ENCODE measurements around the gene CUZD1. TPM values are rescaled to one million over a fixed set of nuclear protein-coding genes. Genes with fewer than 3 reads are reported as not detected.
A peak's percentile ranks its signal among the peaks of the same experiment; 100 is the strongest.

The CUZD1 gene
- total and polyA plus RNA-seq, 9 of the 15 experiments (the other 6 are each of a cell fraction or from before 2014, with no cell fraction given), result 0.51 to 1.7 (median 1.1) TPM

DNA sequence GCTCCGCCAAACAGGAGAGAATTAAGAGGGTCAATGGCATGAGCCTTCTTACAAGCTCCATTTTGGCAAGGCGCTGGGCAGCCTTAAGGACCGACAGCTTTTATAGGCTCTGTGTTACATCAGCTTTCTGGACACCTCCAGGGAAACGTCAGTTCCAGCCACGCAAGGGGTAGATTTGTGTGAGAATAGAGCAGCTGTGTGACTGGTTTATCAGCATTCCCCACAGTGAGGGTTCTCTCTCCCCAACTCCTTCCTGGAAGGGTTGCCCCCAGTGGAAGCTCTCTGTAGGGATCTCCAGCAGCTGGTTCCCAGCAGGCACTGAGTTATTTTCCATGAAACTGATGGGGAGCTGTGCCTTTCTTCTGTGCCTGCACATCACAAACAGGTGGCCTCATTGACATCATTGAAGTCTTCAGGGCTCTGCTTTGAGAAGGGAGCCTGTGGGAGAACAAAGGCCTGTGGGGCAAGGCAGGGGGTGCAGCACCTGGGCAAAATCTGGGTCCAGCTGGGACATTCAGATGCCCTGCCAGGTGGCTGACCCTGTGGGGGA lies at the start of gene CUZD1 (continued):
- TF ChIP-seq, protein P1, sequence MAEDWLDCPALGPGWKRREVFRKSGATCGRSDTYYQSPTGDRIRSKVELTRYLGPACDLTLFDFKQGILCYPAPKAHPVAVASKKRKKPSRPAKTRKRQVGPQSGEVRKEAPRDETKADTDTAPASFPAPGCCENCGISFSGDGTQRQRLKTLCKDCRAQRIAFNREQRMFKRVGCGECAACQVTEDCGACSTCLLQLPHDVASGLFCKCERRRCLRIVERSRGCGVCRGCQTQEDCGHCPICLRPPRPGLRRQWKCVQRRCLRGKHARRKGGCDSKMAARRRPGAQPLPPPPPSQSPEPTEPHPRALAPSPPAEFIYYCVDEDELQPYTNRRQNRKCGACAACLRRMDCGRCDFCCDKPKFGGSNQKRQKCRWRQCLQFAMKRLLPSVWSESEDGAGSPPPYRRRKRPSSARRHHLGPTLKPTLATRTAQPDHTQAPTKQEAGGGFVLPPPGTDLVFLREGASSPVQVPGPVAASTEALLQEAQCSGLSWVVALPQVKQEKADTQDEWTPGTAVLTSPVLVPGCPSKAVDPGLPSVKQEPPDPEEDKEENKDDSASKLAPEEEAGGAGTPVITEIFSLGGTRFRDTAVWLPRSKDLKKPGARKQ (CRISPR knock-in tag; IDR thresholded peaks at IDR 0.05), result no peak
- TF ChIP-seq LCOR (CRISPR knock-in tag; IDR thresholded peaks at IDR 0.05), result no peak

DNA sequence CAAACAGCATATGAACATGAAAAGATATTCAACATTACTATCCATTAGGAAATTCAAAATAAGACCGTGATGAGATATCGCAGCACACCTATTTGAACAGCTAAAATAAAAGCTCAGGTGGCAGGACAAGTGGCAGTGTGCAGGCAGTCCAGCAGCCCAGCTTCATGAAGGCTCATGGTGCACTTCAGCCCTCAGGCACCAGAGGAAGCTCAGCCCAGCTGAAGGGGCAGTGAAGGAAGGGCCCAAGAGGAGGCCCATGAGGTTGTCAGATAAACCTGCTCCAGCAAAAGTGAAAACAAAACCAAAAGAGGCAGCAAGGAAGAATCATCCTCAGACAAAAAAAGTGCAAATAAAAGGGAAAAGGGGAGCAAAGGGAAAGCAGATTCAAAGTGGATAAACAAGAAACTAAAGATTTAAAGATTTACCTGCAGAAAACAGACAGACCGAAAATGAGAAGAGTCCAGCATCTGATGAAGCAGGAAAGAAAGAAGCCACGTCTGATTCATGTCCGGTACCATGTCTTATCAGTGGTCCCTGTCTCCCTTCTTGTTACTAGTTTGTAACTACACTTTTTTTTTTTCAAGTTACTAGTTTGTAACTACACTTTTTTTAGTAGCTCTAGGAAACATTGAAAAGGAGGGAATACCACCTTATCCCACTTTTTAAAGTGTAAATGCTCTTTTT lies 48.7 kb upstream of the CUZD1 start:
- no TSS peak for BruUV-seq (replicated peaks)
- Histone ChIP-seq H3K4me1 (replicated peaks in 1 of 2; ENCODE audit: control insufficient read depth in 2 of 2, insufficient read depth in 2 of 2, low read length in 2 of 2) (no peaks in the 10 kb centered on the region; a peak in 1 of 5 replicates), H3K36me3 (ENCODE audit: control insufficient read depth, insufficient read depth, low read length) (no peaks in the 10 kb centered on the region), H3K27me3 (ENCODE audit: control insufficient read depth in 2 of 2, insufficient read depth in 2 of 2, low read length in 2 of 2) (no peaks in the 10 kb centered on the region), H3K9me1 (ENCODE audit: control insufficient read depth, insufficient read depth, low read length) (no peaks in the 10 kb centered on the region), H3K9ac (ENCODE audit: insufficient read depth in 1 of 2, low read depth in 2 of 2, low read length in 2 of 2) (no peak overlapping the region), H3K4me3 (no peak overlapping the region), H3K4me2 (ENCODE audit: insufficient read depth, low read length) (peak overlapping the region; percentile 6; the same call in 1 of the 2 replicates), H3K79me2 (ENCODE audit: control insufficient read depth, insufficient read depth, low read length) (no peaks in the 10 kb centered on the region), H4K20me1 (replicated peaks; ENCODE audit: control insufficient read depth, insufficient read depth, low read length) (no peaks in the 10 kb centered on the region), H2AFZ (ENCODE audit: low read depth, low read length) (peak overlapping the region; percentile 33; the same call in 1 of the 2 replicates), H3K27ac (ENCODE audit: extremely low read depth, low read depth, low read length) (no peak overlapping the region), H3K9me3 (replicated peaks; ENCODE audit: control insufficient read depth, insufficient read depth, low read depth, low read length) (no peaks in the 10 kb centered on the region)
- ChIA-PET POLR2A (interaction anchor here (0.6 kb wide), 2 partner anchors 39 to 244 kb away, joined by 3 read pairs; no protein-coding TSS in a partner anchor), CTCF (ENCODE audit: low intra/inter-chr PET ratio) (no interaction called here)
- intact Hi-C loops (cut with micrococcal nuclease), result no loop called here
- DNase-seq (ENCODE audit: extremely low read depth in 1 of 4, low spot score in 3 of 4) (peak in 2 of 4 experiments; percentile 23 to 27), FAIRE-seq (peak; percentile 69), ATAC-seq (peak; percentile 87)
- in situ Hi-C loops (cut with MboI), result no loop called here
- WGBS (ENCODE audit: insufficient coverage, low coverage, missing lambda C conversion rate), result 41% methylated on average over 5 of the region's 5 CpGs
- TF ChIP-seq, protein P2, sequence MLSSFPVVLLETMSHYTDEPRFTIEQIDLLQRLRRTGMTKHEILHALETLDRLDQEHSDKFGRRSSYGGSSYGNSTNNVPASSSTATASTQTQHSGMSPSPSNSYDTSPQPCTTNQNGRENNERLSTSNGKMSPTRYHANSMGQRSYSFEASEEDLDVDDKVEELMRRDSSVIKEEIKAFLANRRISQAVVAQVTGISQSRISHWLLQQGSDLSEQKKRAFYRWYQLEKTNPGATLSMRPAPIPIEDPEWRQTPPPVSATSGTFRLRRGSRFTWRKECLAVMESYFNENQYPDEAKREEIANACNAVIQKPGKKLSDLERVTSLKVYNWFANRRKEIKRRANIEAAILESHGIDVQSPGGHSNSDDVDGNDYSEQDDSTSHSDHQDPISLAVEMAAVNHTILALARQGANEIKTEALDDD (IDR thresholded peaks at IDR 0.05), result peak; percentile 39; the same call in 1 of the 2 replicates
- TF ChIP-seq, protein P3, sequence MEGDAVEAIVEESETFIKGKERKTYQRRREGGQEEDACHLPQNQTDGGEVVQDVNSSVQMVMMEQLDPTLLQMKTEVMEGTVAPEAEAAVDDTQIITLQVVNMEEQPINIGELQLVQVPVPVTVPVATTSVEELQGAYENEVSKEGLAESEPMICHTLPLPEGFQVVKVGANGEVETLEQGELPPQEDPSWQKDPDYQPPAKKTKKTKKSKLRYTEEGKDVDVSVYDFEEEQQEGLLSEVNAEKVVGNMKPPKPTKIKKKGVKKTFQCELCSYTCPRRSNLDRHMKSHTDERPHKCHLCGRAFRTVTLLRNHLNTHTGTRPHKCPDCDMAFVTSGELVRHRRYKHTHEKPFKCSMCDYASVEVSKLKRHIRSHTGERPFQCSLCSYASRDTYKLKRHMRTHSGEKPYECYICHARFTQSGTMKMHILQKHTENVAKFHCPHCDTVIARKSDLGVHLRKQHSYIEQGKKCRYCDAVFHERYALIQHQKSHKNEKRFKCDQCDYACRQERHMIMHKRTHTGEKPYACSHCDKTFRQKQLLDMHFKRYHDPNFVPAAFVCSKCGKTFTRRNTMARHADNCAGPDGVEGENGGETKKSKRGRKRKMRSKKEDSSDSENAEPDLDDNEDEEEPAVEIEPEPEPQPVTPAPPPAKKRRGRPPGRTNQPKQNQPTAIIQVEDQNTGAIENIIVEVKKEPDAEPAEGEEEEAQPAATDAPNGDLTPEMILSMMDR (IDR thresholded peaks at IDR 0.05 in 2 of 3, conservative IDR thresholded peaks at IDR 0.05 in 1 of 3; ENCODE audit: insufficient read depth in 2 of 3, low read depth in 1 of 3, low read length in 3 of 3), result peak in 1 of 3 experiments; percentile 11; a peak in 1 of 6 replicates
- TF ChIP-seq RBM15 (IDR thresholded peaks at IDR 0.05; ENCODE audit: insufficient read depth, low read length), result no peak
- TF ChIP-seq, protein P4, sequence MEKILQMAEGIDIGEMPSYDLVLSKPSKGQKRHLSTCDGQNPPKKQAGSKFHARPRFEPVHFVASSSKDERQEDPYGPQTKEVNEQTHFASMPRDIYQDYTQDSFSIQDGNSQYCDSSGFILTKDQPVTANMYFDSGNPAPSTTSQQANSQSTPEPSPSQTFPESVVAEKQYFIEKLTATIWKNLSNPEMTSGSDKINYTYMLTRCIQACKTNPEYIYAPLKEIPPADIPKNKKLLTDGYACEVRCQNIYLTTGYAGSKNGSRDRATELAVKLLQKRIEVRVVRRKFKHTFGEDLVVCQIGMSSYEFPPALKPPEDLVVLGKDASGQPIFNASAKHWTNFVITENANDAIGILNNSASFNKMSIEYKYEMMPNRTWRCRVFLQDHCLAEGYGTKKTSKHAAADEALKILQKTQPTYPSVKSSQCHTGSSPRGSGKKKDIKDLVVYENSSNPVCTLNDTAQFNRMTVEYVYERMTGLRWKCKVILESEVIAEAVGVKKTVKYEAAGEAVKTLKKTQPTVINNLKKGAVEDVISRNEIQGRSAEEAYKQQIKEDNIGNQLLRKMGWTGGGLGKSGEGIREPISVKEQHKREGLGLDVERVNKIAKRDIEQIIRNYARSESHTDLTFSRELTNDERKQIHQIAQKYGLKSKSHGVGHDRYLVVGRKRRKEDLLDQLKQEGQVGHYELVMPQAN (IDR thresholded peaks at IDR 0.05; ENCODE audit: borderline replicate concordance), result 0 out of 2 replicates have a peak, but pooled peaks have one; percentile 42
- peak; percentile 71; the same call in 1 of the 2 replicates for TF ChIP-seq SMAD4 (CRISPR knock-in tag; conservative IDR thresholded peaks at IDR 0.05)
- TF ChIP-seq RAD21 (CRISPR knock-in tag; conservative IDR thresholded peaks at IDR 0.05 in 1 of 2, IDR thresholded peaks at IDR 0.05 in 1 of 2), result peak in 1 of 2 experiments; percentile 3; a peak in 1 of 4 replicates
- TF ChIP-seq SMAD1 (IDR thresholded peaks at IDR 0.05; ENCODE audit: low read depth, low read length, partially characterized antibody), result no peak
- no peak for TF ChIP-seq POLR2G (IDR thresholded peaks at IDR 0.05; ENCODE audit: low read depth, low read length)
- TF ChIP-seq HDAC2 (IDR thresholded peaks at IDR 0.05), result 0 out of 2 replicates have a peak, but pooled peaks have one; percentile 20
